Stomach (tissue), 4 donors: ENCODE results near the gene FAM83B.

ENCODE experiments used
- POLR2AphosphoS5 ChIP-seq, 3 donors: sonication (generic); formaldehyde crosslinking; IDR thresholded peaks; one replicate each; pipeline ENCODE4 v1.6.1; 2016; ENCODE audit warnings: antibody characterized with exemption in 3 of 3
- TF ChIP-seq, protein P1 (sequence below), 7 experiments: fragments of 450-650 bp in 4 of 7; fragments of 200-600 bp in 3 of 7; sonication (generic) in 3 of 7; IDR thresholded peaks; one replicate each; pipeline ENCODE4 v1.5.1; 2016 to 2019; ENCODE audit warnings: antibody characterized with exemption in 7 of 7, control low read depth in 2 of 7, mild to moderate bottlenecking in 1 of 7

DNA sequence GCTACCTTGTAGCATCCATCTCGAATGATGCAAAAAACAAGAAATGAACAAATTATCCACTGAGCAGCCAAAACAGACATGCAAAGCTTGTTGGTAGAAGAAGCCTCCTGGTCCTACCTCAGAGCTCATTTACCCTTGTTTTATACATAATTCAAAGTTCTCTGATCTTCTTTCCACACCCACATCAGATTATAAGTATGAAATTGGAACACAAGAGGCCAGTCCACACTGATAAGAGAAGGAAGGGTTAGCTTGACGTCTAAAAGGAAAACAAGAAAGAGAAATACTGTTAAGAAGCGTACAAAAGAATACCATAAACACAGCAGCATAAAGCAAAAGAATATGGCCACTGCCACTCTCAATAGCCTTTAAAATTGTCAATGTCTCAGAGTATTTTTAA, 49.7 kb downstream of the FAM83B start:
- TF ChIP-seq, protein P1, sequence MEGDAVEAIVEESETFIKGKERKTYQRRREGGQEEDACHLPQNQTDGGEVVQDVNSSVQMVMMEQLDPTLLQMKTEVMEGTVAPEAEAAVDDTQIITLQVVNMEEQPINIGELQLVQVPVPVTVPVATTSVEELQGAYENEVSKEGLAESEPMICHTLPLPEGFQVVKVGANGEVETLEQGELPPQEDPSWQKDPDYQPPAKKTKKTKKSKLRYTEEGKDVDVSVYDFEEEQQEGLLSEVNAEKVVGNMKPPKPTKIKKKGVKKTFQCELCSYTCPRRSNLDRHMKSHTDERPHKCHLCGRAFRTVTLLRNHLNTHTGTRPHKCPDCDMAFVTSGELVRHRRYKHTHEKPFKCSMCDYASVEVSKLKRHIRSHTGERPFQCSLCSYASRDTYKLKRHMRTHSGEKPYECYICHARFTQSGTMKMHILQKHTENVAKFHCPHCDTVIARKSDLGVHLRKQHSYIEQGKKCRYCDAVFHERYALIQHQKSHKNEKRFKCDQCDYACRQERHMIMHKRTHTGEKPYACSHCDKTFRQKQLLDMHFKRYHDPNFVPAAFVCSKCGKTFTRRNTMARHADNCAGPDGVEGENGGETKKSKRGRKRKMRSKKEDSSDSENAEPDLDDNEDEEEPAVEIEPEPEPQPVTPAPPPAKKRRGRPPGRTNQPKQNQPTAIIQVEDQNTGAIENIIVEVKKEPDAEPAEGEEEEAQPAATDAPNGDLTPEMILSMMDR (IDR thresholded peaks at IDR 0.05), result no peak
- TF ChIP-seq POLR2AphosphoS5 (IDR thresholded peaks at IDR 0.05), result no peak
